GM18907 (cell line): ENCODE data around the gene CHID1.

ENCODE experiments used
- ATAC-seq: cut with Tn5 transposase; IDR thresholded peaks from one replicate; pipeline ENCODE4 v1.9.1; 2021; ENCODE audit warnings: mild to moderate bottlenecking, moderate library complexity; ENCODE audit not compliant: unreplicated experiment

Gene CHID1

DNA sequence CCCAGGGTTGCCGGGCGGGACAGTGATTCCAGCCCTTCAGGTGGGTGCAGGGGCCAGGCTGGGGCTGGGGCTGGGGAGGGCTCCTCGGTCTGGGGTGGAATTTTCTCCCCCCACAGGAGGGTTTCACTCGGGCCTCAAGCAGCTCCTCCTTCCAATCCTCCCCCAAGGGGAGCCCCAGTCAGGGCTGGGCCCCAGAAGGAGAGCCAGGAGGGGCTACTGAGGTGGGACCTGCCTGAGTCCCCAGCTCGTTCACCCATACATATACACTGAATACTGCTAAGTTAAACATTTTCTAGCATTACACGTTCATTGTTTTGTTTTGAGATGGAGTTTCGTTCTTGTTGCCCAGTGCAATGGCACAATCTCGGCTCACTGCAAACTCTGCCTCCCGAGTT is 84.4 kb downstream of the CHID1 start:
- no peak for ATAC-seq

DNA sequence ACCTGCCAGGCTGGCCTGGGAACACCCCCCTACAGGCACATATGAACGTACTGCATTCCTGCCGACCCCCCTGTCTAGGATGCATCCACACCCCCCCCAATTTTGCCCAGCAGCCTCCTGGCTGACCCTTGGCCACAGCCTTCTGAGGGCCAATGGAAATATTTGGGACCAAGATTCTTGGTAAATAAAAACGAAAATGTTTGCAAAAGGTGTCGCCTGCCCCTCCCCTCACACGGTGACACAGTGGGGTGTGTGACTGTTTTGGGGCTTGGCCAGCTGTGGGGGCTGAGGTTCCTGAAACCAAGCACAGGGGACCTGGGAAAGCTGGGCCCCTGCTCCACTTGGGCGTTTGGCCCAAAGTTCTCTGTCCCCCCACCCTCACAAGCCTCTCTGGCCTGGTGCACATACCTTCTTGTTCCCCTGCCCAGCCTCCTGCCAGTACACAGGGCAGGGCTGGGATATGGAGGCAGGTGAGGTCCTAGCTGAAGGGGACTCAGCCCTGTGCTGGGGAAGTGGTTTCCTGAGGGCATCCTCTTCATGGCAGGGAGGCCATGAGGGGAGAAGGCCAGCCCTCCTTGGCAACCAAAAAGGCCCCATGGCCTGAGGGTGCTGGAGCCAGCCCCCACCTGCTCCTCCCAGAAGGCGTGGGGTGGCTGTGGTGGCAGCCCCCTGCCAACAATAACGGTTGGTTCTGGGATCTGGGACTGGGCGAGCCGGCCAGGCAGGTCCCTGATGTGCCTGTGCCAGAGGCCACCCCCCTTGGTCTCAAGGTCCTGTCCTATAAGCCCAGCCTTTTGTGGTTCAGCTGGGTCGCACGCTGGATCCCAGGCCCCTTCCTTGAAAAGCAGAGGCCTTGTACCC is 85.0 kb downstream of the CHID1 start:
- ATAC-seq: no peak

DNA sequence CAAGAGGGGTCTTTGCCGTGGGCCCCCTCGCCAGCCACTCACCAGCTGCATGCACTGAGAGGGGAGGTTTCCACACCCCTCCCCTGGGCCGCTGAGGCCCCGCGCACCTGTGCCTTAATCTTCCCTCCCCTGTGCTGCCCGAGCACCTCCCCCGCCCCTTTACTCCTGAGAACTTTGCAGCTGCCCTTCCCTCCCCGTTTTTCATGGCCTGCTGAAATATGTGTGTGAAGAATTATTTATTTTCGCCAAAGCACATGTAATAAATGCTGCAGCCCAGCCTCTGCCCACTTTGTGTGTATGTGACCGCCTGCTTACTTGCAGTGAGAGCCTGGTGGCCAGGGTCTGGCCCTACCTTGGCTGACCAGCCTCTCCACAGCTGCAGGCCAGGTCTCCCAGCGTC is 85.7 kb downstream of the CHID1 start:
- ATAC-seq: no peak

DNA sequence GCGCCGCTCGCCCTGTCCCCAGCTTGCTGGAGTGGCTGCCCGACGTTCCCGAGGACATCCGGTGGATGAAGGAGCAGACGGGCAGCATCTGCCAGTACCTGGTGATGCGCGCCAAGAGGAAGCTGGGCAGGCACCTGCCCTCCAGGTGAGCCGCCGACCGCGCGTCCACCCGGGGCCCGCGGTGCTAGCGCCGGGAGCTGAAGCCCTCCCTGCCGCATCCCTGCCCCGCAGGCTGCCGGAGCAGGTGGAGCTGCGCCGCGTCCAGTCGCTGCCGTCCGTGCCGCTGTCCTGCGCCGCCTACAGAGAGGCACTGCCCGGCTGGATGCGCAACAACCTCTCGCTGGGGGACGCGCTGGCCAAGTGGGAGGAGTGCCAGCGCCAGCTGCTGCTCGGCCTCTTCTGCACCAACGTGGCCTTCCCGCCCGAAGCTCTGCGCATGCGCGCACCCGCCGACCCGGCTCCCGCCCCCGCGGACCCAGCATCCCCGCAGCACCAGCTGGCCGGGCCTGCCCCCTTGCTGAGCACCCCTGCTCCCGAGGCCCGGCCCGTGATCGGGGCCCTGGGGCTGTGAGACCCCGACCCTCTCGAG is 86.2 kb downstream of the CHID1 start:
- no peak for ATAC-seq

DNA sequence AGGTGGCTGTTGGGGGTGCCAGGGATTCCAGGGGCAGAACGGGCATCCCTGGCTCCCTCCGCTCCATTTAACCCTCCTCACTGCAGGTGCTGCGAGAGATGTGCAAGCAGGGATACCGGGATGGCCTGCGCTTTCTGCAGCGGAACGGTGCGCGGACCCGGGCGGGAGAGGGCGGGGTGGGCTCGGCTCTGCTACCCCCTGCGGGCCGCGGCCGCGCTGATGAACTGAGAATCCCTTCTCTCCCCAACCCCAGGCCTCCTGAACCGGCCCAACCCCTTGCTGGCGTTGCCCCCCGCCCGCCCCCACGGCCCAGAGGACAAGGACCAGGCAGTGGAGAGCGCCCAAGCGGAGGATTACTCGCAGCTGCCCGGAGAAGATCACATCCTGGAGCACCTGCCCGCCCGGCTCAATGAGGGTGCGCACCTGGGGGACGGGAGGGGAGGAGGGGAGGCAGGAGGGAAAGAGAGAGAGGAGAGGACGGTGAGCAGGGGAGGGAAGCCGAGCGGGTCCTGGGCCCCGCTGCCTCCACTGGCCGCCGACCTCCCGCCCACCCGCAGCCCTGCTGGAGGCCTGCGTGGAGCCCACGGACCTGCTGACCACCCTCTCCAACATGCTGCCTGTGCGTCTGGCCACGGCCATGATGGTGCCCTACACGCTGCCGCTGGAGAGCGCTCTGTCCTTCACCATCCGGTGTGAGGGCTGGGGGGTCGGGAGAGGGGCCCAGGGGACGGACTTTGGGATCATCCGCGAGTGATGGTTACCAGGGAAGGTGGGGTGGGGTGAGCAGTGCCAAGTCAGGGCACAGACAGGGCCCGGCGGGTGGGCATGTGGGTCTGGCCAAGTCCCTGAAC is 86.9 kb downstream of the CHID1 start:
- no peak for ATAC-seq

DNA sequence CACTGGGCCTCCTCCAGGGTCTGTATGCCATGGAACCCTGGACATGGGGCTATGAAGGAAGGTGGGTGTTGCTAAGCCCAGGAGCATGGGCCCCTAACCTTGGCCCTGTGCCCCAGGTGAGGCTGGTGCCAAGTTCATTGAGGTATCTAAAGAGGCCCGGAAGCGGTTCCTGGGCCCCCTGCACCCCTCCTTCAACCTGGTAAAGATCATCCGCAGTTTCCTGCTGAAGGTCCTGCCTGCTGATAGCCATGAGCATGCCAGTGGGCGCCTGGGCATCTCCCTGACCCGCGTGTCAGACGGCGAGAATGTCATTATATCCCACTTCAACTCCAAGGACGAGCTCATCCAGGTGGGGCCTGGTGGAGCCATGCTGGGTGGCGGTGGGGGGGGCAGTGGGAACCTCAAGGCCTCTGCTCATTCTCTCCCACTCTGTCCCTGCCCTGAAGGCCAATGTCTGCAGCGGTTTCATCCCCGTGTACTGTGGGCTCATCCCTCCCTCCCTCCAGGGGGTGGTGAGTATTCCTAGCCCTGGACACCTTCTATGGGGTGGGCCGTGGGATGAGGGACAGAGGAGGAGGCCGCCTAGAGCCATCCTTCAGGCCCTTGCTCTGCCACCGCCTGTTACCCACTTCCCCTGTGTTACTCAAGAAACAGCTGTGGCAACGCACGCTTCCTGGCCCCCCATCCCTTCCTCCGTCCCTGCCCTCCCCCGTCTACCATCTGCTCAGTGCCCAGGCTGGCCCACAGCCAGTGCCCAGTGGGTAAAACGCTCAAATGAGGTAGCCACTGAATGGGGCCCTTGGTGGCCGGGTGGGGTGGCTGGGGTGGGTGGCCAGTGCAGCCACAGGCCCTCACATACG is 88.9 kb downstream of the CHID1 start:
- no peak for ATAC-seq

DNA sequence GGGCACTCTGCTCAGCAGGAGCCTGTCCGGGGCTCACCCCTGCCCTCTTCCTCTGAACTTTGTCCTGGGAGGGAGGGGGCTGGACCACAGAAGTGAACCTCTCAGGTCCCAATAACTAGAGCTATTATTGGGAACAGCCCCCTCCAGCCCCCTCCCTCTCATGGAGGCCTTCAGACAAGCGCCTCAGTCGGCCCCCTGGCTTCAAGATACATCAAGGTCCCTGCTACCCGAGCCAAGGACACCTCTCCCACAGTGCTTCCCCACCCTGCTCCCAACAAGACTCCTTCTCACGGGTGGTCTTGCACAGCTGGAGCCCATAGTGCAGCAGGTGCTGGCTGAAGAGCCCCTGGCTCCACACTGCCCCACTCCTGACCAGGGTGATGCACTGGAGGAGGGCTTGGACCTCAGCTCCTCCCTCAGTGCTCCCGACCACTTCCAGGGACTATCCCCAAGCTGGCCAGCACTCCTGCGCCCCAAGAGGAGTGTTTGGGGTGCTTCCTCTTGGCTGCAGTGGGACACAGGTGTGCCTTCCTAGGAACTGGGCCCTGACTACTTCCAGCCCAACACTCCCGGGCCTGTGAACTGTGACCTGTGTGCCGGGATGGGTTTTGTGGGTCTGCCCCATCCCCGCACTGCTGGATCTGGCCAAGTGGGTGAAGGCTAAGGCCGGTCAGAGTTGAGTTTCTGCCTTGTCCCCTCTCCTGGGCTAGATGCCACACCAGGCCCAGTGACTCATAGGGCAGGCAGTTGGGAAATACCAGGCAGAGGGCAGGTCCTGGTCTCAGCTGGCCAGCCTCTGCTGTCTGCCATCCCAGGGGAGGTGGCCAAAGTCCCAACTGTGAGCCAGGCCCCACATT is 89.7 kb downstream of the CHID1 start:
- ATAC-seq: no peak

DNA sequence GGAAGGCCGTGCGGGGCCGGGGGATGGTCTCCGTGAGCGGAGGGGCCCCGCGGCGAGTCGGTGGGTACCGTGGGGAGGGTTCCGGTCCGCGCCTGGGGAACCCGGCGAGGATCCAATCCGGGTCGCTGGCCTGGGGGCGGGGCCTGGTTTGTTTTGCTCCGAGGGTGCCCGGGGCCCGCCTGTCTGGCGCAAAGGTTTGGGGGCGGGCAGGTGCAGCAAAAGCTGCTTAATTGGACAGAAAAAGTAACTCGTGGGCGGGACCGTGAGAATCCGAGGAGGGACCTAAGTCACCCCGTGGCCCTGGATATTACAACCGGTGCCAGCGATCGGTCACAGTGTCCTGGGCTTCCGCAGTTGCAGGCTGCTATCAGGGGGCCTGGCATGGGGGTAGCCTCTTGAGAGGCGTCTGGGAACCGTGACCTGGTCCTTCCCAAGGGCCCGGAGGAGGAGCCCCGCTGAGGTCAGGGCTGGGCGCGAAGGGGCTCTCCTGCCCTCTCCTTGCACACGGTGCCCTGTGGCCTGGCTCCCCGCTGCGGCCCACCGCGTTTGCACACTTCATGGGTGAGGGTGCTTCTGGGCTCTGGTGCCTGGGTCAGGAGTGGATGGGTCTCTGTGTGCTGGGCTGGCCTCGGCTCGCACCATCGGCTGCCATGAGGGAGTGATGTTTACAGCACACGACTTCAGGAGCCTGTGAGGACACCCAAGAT is 90.5 kb downstream of the CHID1 start:
- peak; percentile 65 for ATAC-seq

DNA sequence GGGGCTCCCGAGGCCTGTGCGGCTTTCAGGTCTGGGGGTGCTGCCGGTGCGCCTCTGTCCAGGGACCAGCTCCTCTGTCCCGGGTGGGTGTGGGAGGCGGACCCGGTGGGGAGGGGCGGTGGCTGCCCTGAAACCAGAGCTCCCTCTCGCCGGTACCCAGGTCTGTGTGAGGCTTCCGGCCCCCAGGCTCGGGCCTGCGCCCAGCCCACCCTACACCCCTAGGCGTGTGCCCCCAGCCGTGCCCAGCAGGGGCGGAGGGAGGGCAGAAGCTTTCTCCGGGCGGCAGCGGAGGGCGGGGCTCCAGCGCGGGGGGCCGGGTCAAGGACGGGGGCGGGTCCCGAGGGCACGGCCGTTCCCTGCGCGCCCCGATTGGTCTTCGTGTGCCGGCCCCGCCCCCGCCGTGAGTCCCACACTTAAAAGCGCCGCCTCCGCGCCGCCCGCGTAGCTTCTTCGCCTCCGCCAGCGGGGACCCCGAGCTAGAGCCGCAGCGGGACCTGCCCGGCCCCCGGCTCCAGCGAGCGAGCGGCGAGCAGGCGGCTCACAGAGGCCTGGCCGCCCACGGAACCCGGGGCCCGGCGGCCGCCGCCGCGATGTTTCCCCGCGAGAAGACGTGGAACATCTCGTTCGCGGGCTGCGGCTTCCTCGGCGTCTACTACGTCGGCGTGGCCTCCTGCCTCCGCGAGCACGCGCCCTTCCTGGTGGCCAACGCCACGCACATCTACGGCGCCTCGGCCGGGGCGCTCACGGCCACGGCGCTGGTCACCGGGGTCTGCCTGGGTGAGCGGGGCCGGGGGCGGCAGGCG is 91.3 kb downstream of the CHID1 start:
- ATAC-seq: peak; percentile 56

DNA sequence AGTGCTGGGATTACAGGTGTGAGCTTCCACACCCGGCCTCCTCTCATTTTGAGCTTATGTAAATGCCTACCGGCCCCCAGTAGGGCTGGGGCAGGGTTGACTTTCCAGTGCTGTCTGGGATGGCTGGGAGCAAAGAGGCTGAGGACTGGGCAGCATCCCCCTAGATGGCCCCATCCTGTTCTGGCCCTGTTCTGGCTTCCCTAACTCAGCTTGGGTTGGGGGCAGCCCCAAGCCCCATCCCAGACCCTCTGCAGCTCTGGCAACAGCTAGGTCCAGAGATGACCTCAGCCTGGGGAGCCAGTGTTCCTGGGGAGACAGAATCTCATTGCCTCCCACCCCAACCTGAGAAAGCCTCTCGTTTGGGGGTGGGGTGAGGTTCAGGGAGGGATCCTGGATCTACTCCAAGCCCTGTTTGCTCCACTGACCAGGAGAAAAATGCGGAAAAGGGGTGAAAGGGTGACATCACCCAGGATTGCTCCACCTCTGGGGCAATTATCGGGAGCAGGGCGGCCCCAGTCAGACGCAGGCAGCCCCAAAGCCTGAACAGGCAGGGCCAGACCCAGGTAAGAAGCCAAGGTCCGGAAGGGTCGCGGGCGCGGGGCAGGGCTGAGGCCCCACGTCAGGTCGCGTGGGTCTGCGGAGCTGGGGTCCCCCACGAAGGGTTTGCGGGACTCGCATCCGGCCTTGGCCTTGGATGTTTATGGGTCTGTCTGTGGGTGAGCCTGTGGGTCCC is 92.0 kb downstream of the CHID1 start, which contains the start of gene PNPLA2:
Gene PNPLA2 (plus strand): TSS at position 519 of the 733 bp plus-strand sequence. CDS start 805 bp downstream, outside the sequence.
- ATAC-seq: no peak
